Activated effector memory CD4-positive, alpha-beta T cell treated with anti-CD3 and anti-CD28 coated beads, Interleukin-2, amount 50 U/mL, for 16 hours (primary cell): ENCODE data around the gene CLRN2.
A peak's percentile ranks its signal among the peaks of the same experiment; 100 is the strongest.
"Not testable (repeated sequence)": the region's sequence is repeated elsewhere in the genome, so short reads cannot be mapped to it uniquely, and the experiment has no call there.

Experiments
- DNase-seq: peaks from one replicate; pipeline ENCODE4 v3.0.0-alpha.2; 2020

Gene CLRN2

GRCh38 chr4:17510582-17510981, 4.4 kb upstream of the CLRN2 start:
- DNase-seq, result no peak

- no peak for DNase-seq
Observed at GRCh38 chr4:17511051-17511450, 3.9 kb upstream of the CLRN2 start.

- peak; percentile 81 for DNase-seq
Observed at GRCh38 chr4:17511509-17511949, 3.4 kb upstream of the CLRN2 start.

- peak; percentile 90 for DNase-seq
Observed at GRCh38 chr4:17511950-17512795, 2.8 kb upstream of the CLRN2 start, which contains the start of gene QDPR. Gene QDPR, minus strand, starts transcription at chr4:17512090. Its CDS starts 36 bp downstream, at chr4:17512054.

GRCh38 chr4:17512973-17513665, 1.8 kb upstream of the CLRN2 start:
- DNase-seq, result no peak

- DNase-seq, result no peak
Observed at GRCh38 chr4:17515445-17516407, 761 bp downstream of the CLRN2 start.

- no peak for DNase-seq
Observed at GRCh38 chr4:17516980-17517379, 2.0 kb downstream of the CLRN2 start.

GRCh38 chr4:17517664-17518063, 2.7 kb downstream of the CLRN2 start:
- no peak for DNase-seq

GRCh38 chr4:17521595-17521994, 6.6 kb downstream of the CLRN2 start:
- no peak for DNase-seq

- no peak for DNase-seq
Observed at GRCh38 chr4:17523662-17524061, 8.7 kb downstream of the CLRN2 start.

- DNase-seq, result no peak
Observed at GRCh38 chr4:17526695-17527477, 11.9 kb downstream of the CLRN2 start.

GRCh38 chr4:17528551-17529165, 13.7 kb downstream of the CLRN2 start:
- no peak for DNase-seq

- DNase-seq, result no peak
Observed at GRCh38 chr4:17531538-17532285, 16.7 kb downstream of the CLRN2 start.

- no peak for DNase-seq
Observed at GRCh38 chr4:17534705-17535104, 19.7 kb downstream of the CLRN2 start.

- no peak for DNase-seq
Observed at GRCh38 chr4:17535242-17535641, 20.3 kb downstream of the CLRN2 start.

GRCh38 chr4:17535906-17536305, 20.9 kb downstream of the CLRN2 start:
- DNase-seq, result no peak

GRCh38 chr4:17537060-17537459, 22.1 kb downstream of the CLRN2 start:
- DNase-seq, result not testable (repeated sequence)

- DNase-seq, result no peak
Observed at GRCh38 chr4:17544205-17544604, 29.2 kb downstream of the CLRN2 start.

- no peak for DNase-seq
Observed at GRCh38 chr4:17544831-17545234, 29.9 kb downstream of the CLRN2 start.

GRCh38 chr4:17545374-17546140, 30.6 kb downstream of the CLRN2 start:
- DNase-seq, result no peak
